Measurements from ENCODE around the gene SCARB1. TPM values are rescaled to one million over a fixed set of nuclear protein-coding genes. Genes with fewer than 3 reads are reported as not detected.
"Not testable (repeated sequence)": the region's sequence is repeated elsewhere in the genome, so short reads cannot be mapped to it uniquely, and the experiment has no call there.

Gene SCARB1
- total and polyA plus RNA-seq, 2 experiments from 2014 or later: 31.0 to 62.5 TPM

DNA sequence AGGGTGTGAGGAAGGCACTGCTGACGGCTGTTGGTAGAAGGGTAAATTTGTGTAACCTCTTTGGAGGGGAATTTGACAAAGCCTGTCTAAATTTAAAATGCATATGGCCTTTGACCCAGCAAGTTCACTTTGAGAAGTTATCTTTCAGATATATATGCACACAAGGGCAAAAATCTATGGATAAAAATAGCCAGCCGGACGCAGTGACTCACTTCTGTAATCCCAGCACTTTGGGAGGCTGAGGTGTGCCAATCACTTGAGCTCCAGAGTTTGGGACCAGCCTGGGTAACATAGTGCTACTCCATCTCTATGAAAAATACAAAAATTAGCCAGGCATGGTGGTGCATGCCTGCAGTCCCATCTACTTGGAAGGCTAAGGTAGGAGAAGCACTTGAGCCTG is 37.3 kb upstream of the SCARB1 start:
- ATAC-seq: no peak
- no peak overlapping the region for H3K4me2 ChIP-seq
- DNase-seq (ENCODE audit: low spot score): no peak

GRCh38 chr12:124900345-124900795 is 36.7 kb upstream of the SCARB1 start:
- not testable (repeated sequence) for H3K79me2 ChIP-seq (replicated peaks; ENCODE audit: insufficient read depth); H4K20me1 ChIP-seq (replicated peaks; ENCODE audit: insufficient read depth); H2AFZ ChIP-seq; ATAC-seq; H3K27ac ChIP-seq (ENCODE audit: low read depth); H3K9me3 Mint-ChIP-seq; H3K36me3 Mint-ChIP-seq (ENCODE audit: low read depth); H3K4me3 Mint-ChIP-seq; H3K4me1 ChIP-seq (ENCODE audit: insufficient read depth); DNase-seq (ENCODE audit: low spot score); H3K9me2 ChIP-seq (ENCODE audit: insufficient read depth); H3K4me3 ChIP-seq; H3K36me3 ChIP-seq (ENCODE audit: insufficient read depth); H3K27me3 ChIP-seq (ENCODE audit: insufficient read depth); H3F3A ChIP-seq (replicated peaks; ENCODE audit: low read depth); H3K27ac Mint-ChIP-seq; H3K4me2 ChIP-seq
- H3K27me3 Mint-ChIP-seq (ENCODE audit: insufficient read depth, low read depth, poor library complexity): peaks cover 13% of the 10 kb centered on the region
- peaks cover 13% of the 10 kb centered on the region for H3K4me1 Mint-ChIP-seq

More for the DNA sequence above, 37.3 kb upstream of the SCARB1 start:
- H3K9me2 ChIP-seq (ENCODE audit: insufficient read depth): no peaks in the 10 kb centered on the region
- H3K4me3 ChIP-seq: no peak overlapping the region
- no peak overlapping the region for H3K27ac Mint-ChIP-seq
- H3F3A ChIP-seq (replicated peaks; ENCODE audit: low read depth): peaks cover under 1% of the 10 kb centered on the region; the same call in 1 of the 2 replicates
- no peaks in the 10 kb centered on the region for H3K4me1 ChIP-seq (ENCODE audit: insufficient read depth)
- no peaks in the 10 kb centered on the region for H4K20me1 ChIP-seq (replicated peaks; ENCODE audit: insufficient read depth)
- no peak overlapping the region for H2AFZ ChIP-seq
- H3K79me2 ChIP-seq (replicated peaks; ENCODE audit: insufficient read depth): no peaks in the 10 kb centered on the region
- H3K4me1 Mint-ChIP-seq: peaks cover 13% of the 10 kb centered on the region
- TF ChIP-seq EZH2 (IDR thresholded peaks at IDR 0.05; ENCODE audit: low read depth, unreplicated experiment): no peak
- TF ChIP-seq POLR2AphosphoS5 (IDR thresholded peaks at IDR 0.05; ENCODE audit: low read depth): no peak
- TF ChIP-seq, protein P1, sequence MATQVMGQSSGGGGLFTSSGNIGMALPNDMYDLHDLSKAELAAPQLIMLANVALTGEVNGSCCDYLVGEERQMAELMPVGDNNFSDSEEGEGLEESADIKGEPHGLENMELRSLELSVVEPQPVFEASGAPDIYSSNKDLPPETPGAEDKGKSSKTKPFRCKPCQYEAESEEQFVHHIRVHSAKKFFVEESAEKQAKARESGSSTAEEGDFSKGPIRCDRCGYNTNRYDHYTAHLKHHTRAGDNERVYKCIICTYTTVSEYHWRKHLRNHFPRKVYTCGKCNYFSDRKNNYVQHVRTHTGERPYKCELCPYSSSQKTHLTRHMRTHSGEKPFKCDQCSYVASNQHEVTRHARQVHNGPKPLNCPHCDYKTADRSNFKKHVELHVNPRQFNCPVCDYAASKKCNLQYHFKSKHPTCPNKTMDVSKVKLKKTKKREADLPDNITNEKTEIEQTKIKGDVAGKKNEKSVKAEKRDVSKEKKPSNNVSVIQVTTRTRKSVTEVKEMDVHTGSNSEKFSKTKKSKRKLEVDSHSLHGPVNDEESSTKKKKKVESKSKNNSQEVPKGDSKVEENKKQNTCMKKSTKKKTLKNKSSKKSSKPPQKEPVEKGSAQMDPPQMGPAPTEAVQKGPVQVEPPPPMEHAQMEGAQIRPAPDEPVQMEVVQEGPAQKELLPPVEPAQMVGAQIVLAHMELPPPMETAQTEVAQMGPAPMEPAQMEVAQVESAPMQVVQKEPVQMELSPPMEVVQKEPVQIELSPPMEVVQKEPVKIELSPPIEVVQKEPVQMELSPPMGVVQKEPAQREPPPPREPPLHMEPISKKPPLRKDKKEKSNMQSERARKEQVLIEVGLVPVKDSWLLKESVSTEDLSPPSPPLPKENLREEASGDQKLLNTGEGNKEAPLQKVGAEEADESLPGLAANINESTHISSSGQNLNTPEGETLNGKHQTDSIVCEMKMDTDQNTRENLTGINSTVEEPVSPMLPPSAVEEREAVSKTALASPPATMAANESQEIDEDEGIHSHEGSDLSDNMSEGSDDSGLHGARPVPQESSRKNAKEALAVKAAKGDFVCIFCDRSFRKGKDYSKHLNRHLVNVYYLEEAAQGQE (IDR thresholded peaks at IDR 0.05; ENCODE audit: unreplicated experiment): no peak
- TF ChIP-seq, protein P2, sequence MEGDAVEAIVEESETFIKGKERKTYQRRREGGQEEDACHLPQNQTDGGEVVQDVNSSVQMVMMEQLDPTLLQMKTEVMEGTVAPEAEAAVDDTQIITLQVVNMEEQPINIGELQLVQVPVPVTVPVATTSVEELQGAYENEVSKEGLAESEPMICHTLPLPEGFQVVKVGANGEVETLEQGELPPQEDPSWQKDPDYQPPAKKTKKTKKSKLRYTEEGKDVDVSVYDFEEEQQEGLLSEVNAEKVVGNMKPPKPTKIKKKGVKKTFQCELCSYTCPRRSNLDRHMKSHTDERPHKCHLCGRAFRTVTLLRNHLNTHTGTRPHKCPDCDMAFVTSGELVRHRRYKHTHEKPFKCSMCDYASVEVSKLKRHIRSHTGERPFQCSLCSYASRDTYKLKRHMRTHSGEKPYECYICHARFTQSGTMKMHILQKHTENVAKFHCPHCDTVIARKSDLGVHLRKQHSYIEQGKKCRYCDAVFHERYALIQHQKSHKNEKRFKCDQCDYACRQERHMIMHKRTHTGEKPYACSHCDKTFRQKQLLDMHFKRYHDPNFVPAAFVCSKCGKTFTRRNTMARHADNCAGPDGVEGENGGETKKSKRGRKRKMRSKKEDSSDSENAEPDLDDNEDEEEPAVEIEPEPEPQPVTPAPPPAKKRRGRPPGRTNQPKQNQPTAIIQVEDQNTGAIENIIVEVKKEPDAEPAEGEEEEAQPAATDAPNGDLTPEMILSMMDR (conservative IDR thresholded peaks at IDR 0.05; ENCODE audit: low read depth in 2 of 2): no peak
- no peak for TF ChIP-seq ZNF114 (CRISPR knock-in tag; IDR thresholded peaks at IDR 0.05)
- no peak for TF ChIP-seq CREB1 (CRISPR knock-in tag; IDR thresholded peaks at IDR 0.05; ENCODE audit: low read depth)
- H3K4me3 Mint-ChIP-seq: no peak overlapping the region
- H3K36me3 Mint-ChIP-seq (ENCODE audit: low read depth): no peaks in the 10 kb centered on the region
- no peaks in the 10 kb centered on the region; the same call in 1 of the 3 replicates for H3K9me3 Mint-ChIP-seq
- H3K36me3 ChIP-seq (ENCODE audit: insufficient read depth): no peaks in the 10 kb centered on the region
- H3K27me3 ChIP-seq (ENCODE audit: insufficient read depth): no peaks in the 10 kb centered on the region
- H3K27me3 Mint-ChIP-seq (ENCODE audit: insufficient read depth, low read depth, poor library complexity): peaks cover 13% of the 10 kb centered on the region
- no peak overlapping the region for H3K27ac ChIP-seq (ENCODE audit: low read depth)

Data from GM23338 (cell line).